ENCODE data around the gene GMPPB. TPM values are rescaled to one million over a fixed set of nuclear protein-coding genes. Genes with fewer than 3 reads are reported as not detected.

GMPPB gene
- total RNA-seq, 2 donors from 2014 or later = 22.4 to 38.7 TPM

DNA sequence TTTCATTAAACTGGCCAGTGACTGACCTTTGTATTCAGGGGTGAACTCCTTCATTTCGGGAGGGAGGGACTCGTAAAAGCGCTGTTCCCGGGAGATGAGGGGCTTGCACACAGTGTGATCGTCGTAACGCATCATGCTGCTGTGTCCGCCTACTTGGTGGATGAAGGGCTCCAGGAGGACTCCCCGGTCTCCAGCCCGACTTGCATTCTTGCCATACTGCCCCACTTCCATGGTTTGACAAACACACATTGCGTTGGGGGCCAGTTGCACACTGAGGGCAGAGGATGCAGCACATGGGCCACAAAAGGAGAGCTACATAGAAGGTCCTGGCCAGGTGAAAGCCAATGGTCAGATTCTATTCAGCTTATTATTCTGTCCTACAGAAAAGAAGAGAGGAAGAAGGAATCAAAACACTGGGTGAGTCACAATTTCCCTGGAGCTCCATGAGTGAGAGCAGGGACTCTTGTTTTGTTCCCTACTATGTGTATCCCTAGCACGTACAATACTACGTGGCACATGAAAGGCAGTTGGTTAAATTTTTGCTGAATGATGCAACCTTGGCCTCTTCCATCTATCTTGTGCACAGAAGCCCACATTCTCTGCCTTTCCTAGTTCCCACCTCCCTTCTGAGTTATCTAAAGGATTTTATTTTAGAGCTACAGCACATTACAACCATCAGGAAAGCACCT lies 24.2 kb upstream of the GMPPB start:
- H3K4me3 Mint-ChIP-seq = no peak overlapping the region
- no peak for ATAC-seq (replicated peaks)
- no peaks in the 10 kb centered on the region for H3K9me3 Mint-ChIP-seq
- no peaks in the 10 kb centered on the region for H3K27me3 Mint-ChIP-seq
- H3K27ac Mint-ChIP-seq = no peak overlapping the region
- H3K4me1 Mint-ChIP-seq = no peaks in the 10 kb centered on the region
- H3K36me3 Mint-ChIP-seq (ENCODE audit: low read depth) = peaks cover 63% of the 10 kb centered on the region

DNA sequence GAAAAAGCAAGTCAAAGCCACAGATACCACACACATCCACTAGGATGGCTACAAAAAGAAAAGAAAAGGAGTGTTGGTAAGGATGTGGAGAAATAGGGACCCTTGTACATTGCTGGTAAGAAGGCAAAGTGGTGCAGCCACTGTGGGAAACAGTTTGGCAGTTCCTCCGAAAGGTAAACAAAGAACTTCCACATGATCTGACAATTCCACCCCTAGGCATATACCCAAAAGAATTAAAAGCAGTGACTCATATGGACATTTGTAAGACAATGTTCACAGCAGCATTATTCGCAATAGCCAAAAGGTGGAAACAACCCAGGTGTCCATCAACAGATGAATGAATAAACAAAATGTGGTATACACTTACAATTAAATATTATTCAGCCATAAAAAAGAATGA lies 22.2 kb upstream of the GMPPB start:
- Mint-ChIP-seq H3K4me1 (no peaks in the 10 kb centered on the region), H3K27ac (no peak overlapping the region), H3K9me3 (no peaks in the 10 kb centered on the region), H3K27me3 (no peaks in the 10 kb centered on the region), H3K36me3 (ENCODE audit: low read depth) (peaks cover 61% of the 10 kb centered on the region), H3K4me3 (no peak overlapping the region)
- no peak for ATAC-seq (replicated peaks)

DNA sequence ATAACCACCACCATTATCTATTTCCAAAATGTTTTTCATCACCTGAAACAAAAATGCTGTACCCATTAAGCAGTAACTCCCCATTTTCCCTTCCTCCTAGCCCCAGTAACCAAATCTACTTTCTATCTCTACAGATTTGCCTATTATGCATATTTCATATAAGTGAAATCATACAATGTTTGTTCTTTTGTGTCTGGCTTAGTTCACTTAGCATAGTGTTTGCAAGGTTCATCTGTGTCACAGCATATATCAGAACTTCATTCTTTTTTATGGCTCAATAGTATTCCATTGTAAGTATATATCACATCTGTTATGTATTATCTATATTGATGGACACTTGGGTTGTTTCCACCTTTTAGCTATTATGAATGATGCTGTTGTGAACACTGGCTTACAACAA lies 16.7 kb upstream of the GMPPB start:
- Mint-ChIP-seq H3K36me3 (ENCODE audit: low read depth) (peaks cover 63% of the 10 kb centered on the region), H3K27me3 (no peaks in the 10 kb centered on the region), H3K4me1 (peaks cover 9% of the 10 kb centered on the region), H3K4me3 (no peak overlapping the region), H3K9me3 (no peaks in the 10 kb centered on the region), H3K27ac (peak overlapping the region; percentile 52)
- no peak for ATAC-seq (replicated peaks)

DNA sequence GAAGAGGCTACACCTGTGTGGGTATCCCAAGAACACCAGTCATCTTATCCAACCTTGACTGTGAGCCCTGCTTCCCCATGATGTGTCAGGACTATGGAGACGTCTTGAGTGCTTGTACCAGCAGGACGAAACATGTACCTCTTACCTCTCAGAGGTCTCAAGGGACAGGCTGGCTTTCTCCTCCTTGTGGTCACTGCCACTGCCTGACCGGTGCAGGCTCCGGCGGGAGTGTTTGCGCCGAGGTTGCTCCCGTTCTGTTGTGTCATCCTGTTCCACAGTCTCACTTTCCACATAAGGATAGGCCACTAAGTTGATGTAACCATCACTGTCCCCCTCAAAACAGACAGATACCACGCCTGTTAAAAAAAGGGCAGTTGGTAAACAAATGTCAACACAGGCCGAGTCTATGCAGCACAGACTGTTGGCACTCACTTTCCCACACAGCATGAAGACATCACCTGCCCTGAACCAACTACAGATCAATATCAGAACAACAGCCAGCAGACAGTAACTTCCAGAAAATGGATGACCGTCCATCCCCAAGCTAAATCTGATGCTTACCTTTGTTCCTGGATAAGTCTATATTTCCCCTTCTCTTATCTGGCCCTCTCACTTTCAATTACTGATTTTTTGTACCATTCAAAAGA lies 14.4 kb upstream of the GMPPB start:
- Mint-ChIP-seq H3K36me3 (ENCODE audit: low read depth) (peaks cover 65% of the 10 kb centered on the region), H3K9me3 (no peaks in the 10 kb centered on the region), H3K4me1 (peaks cover 9% of the 10 kb centered on the region), H3K4me3 (no peak overlapping the region), H3K27me3 (no peaks in the 10 kb centered on the region), H3K27ac (peak overlapping the region; percentile 63)
- no peak for ATAC-seq (replicated peaks)

DNA sequence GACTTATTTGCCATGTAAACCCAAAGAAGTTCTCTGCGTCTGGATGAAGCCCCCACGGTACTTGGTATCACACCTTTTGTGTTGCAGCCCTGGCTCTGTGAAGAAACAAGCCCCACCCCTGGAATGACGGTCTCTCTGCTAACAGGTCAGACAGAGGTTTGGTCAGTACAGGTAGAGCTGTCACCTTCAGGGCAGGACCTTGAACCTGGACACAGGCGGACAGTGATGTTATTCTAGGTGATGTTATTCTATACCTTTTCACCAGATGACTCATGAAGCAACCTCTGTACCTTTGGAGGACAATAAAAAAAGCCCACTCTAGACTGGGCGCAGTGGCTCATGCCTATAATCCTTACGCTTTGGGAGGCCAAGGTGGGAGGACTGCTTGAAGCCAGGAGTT lies 11.0 kb upstream of the GMPPB start:
- no peak for ATAC-seq (replicated peaks)
- Mint-ChIP-seq H3K27me3 (no peaks in the 10 kb centered on the region), H3K27ac (no peak overlapping the region), H3K36me3 (ENCODE audit: low read depth) (peaks cover 87% of the 10 kb centered on the region), H3K9me3 (no peaks in the 10 kb centered on the region), H3K4me3 (no peak overlapping the region), H3K4me1 (peaks cover 5% of the 10 kb centered on the region)

DNA sequence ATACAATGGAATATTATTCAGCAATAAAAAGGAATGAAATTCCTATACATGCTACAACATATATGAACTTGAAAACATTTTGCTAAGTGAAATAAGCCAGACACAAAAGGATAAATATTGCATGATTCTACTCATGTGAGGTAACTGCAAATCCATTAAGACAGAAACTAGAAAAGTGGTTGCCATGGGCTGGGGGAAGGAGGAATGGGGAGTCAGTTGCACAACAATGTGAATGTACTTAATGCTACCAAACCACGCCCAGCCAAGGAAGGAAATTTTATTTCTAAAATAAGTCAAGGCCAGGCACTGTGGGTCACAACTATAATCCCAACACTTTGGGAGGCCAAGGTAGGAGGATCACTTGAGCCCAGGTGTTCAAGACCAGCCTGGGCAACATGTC lies 9.8 kb upstream of the GMPPB start:
- Mint-ChIP-seq H3K4me3 (no peak overlapping the region), H3K27me3 (no peaks in the 10 kb centered on the region), H3K27ac (no peak overlapping the region), H3K9me3 (no peaks in the 10 kb centered on the region), H3K4me1 (peaks cover 5% of the 10 kb centered on the region), H3K36me3 (ENCODE audit: low read depth) (peaks cover 85% of the 10 kb centered on the region)
- ATAC-seq (replicated peaks) = no peak

DNA sequence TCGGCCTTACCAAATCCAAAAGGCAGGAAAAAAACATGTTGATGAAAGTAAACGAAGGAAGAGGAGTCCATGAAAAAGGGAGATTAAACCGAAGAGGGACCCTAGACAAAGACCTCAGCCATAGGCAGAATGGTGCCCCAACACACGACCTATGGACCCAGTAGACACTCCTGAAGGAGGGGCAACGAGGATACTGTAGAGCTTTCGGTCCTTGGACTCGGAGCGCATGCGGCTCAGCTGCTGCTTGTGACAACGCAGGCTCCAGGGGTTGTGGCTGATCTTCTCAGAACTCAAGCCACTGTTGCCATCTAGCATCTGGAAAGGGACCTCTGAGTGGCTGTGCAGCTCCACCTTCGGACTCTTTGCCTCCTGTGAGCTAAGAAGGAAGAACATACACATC lies 8.8 kb upstream of the GMPPB start:
- Mint-ChIP-seq H3K36me3 (ENCODE audit: low read depth) (peaks cover 85% of the 10 kb centered on the region), H3K27me3 (no peaks in the 10 kb centered on the region), H3K9me3 (no peaks in the 10 kb centered on the region), H3K27ac (no peak overlapping the region), H3K4me1 (peaks cover 5% of the 10 kb centered on the region), H3K4me3 (no peak overlapping the region)
- ATAC-seq (replicated peaks) = no peak

DNA sequence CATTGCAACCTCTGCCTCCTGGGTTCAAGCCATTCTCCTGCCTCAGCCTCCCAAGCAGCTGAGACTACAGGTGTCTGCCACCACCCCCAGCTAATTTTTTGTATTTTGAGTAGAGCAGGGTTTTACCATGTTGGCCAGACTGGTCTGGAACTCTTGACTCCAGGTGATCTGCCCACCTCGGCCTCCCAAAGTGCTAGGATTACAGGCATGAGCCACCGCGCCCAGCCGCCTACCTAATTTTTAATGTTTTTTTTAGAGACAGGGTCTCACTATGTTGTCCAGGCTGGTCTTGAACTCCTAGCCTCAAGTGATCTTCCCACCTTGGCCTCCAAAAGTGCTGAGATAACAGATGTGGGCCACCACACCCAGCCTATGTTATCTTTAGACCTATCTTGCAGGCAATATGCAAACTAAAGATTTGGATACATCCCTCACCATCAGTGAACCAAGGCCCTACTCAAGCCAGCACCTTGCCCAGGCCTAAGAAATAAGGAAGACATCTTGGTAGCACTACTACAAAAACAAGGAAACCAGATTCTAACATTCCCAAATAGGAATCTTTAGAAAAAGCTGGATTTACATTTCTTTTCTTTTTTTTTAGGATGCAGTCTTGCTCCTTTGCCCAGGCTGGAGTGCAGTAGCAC lies 6.3 kb upstream of the GMPPB start:
- no peak overlapping the region for H3K27ac Mint-ChIP-seq
- no peaks in the 10 kb centered on the region for H3K4me1 Mint-ChIP-seq
- no peak overlapping the region for H3K4me3 Mint-ChIP-seq
- peaks cover 75% of the 10 kb centered on the region for H3K36me3 Mint-ChIP-seq (ENCODE audit: low read depth)
- H3K27me3 Mint-ChIP-seq = no peaks in the 10 kb centered on the region
- H3K9me3 Mint-ChIP-seq = no peaks in the 10 kb centered on the region
- no peak for ATAC-seq (replicated peaks)

DNA sequence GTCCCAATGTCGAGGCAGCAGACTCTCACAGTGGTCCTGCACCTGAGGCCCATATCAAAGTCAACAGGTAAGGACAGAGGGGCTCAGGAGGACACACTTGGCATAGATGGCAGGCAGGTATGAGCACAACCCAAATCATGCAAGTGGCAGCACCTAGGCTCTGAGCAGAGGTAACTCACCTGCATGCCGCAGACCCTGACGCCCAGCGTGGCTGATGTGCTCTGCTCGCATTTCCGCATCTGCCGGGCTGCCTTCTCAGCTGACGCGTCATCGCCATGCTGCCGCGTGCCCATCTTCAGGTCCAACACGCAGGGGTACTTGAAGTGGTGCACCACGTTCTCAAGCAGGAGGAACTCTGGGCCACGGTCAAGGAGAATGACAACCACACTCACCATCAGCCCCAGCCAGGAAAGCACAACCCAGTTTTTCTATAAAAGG lies 4.2 kb upstream of the GMPPB start:
- no peak for ATAC-seq (replicated peaks)
- Mint-ChIP-seq H3K4me1 (no peaks in the 10 kb centered on the region), H3K36me3 (ENCODE audit: low read depth) (peaks cover 69% of the 10 kb centered on the region), H3K9me3 (no peaks in the 10 kb centered on the region), H3K4me3 (no peak overlapping the region), H3K27me3 (no peaks in the 10 kb centered on the region), H3K27ac (no peak overlapping the region)

DNA sequence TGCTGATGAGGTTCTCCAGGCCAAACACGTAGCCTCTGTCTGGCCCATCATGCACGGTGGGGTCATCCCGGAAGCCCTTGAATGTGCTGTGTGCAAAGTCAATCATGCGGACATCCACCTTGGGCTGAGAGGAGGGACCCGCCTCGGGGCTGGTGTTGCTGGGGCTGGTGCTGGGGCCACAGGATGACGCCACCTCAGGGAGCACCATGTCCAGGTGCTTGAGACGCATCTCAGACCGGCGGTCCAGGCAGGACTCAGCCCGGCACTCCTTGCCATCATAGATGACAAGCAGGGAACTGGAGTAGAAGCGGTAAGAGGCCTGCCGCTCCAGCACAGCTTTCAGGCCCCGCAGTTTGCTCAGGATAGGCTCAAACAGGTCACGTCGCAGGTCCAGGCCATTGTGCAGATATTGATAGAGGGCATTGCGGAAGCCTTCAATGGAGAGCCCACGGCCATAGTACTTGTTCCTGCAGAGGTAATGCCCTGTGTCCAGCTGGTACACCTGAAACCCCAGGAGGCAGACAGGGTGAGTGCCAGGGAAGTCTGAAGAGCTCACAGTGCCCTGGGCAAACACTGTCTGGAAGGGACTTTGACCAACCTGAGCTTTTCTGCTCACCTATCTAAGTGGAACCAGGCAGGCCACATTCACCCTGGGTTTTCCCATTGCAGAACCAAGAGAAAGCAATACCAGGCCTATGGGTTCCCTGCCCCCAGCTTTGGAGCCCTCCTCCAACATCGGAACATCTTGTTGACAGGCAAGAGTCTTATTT lies 3.6 kb upstream of the GMPPB start:
- Mint-ChIP-seq H3K36me3 (ENCODE audit: low read depth) (peaks cover 69% of the 10 kb centered on the region), H3K27me3 (no peaks in the 10 kb centered on the region), H3K4me3 (no peak overlapping the region), H3K27ac (no peak overlapping the region), H3K4me1 (no peaks in the 10 kb centered on the region), H3K9me3 (no peaks in the 10 kb centered on the region)
- ATAC-seq (replicated peaks) = no peak

DNA sequence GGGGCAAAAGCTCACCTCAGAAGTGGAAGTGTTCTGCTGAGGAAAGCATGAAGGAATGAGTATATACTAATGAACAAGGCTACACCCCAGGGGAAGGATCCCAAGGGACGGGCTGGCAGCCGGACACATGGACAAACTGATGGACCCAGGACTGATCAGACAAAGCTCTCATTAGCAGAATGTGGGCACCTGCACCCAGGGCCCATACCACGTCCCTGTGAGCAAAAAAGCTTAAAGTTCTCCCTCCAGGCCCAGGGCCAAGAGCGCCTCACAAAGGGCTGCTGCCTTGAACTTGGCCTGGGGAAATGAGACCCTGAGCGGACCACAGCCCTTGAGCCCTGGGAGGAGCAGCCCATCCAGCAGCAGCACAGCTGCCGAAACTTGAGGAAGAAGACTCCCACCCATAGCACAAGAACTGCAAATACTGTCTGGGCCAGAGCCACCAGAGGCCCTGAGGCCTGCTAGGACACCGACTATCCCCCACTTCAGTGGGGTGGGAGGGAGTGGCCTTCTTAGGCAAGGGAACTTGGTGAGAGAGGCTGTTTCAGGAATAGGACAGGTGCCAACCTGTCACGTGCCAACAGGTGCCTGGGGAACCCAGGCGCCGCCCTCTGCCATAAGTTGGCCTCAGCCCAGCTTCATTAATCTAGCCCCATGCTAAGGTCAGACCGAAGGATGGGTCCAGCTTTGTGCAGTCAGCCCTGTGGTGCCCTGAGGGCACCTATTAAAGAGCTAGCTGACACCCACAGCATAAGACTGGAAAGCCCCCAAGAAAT lies 2.3 kb upstream of the GMPPB start:
- Mint-ChIP-seq H3K27me3 (no peaks in the 10 kb centered on the region), H3K4me3 (no peak overlapping the region)
- ATAC-seq (replicated peaks) = no peak

DNA sequence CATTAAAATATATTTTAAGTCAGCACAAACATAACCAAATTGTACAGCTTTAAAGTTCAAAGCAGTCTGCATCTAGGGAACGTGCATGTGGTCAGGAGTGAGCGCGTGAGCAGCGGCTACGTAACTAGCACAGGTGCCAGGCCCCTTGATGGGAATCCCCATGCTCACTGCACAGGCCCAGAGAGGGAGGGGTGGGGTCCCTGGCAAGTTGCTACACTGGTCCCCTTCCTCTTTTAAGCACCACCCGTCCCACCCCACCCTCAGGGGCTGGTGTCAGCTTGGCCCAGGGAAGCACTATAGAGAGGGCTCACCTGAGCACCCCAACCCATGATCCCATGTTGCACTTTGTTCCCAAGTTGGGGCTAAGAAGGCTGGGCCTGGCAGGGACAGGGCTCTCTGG lies 835 bp upstream of the GMPPB start:
- H3K27me3 Mint-ChIP-seq = no peaks in the 10 kb centered on the region
- ATAC-seq (replicated peaks) = no peak
- H3K4me1 Mint-ChIP-seq = no peaks in the 10 kb centered on the region
- peak overlapping the region; percentile 95 for H3K4me3 Mint-ChIP-seq
- no peaks in the 10 kb centered on the region for H3K9me3 Mint-ChIP-seq
- peaks cover 61% of the 10 kb centered on the region for H3K36me3 Mint-ChIP-seq (ENCODE audit: low read depth)
- H3K27ac Mint-ChIP-seq = peak overlapping the region; percentile 96

More for the DNA sequence above, 2.3 kb upstream of the GMPPB start:
- Mint-ChIP-seq H3K9me3 (no peaks in the 10 kb centered on the region), H3K27ac (no peak overlapping the region), H3K36me3 (ENCODE audit: low read depth) (peaks cover 65% of the 10 kb centered on the region), H3K4me1 (no peaks in the 10 kb centered on the region)

DNA sequence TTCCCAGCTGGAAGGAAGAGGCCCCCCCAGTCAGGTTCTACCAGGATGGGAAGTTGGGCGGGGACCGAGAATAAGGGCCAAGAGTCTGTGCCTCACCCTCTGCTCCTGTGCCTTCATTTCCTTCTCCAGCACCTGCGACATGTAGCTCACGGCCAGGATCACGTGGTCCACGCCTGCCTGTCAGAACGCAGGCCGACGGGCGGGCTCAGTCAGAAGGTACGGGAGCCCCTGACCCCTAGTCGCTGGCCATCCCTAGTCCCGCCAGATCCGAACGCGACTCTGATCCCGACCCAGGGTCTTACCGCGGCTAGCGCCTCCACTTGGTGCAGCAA lies 489 bp downstream of the GMPPB start:
- H3K4me3 Mint-ChIP-seq = peak overlapping the region; percentile 95
- no peaks in the 10 kb centered on the region for H3K27me3 Mint-ChIP-seq
- peak overlapping the region; percentile 96 for H3K27ac Mint-ChIP-seq
- peaks cover 8% of the 10 kb centered on the region for H3K4me1 Mint-ChIP-seq
- H3K36me3 Mint-ChIP-seq (ENCODE audit: low read depth) = peaks cover 57% of the 10 kb centered on the region
- no peaks in the 10 kb centered on the region for H3K9me3 Mint-ChIP-seq
- peak; percentile 31 for ATAC-seq (replicated peaks)

DNA sequence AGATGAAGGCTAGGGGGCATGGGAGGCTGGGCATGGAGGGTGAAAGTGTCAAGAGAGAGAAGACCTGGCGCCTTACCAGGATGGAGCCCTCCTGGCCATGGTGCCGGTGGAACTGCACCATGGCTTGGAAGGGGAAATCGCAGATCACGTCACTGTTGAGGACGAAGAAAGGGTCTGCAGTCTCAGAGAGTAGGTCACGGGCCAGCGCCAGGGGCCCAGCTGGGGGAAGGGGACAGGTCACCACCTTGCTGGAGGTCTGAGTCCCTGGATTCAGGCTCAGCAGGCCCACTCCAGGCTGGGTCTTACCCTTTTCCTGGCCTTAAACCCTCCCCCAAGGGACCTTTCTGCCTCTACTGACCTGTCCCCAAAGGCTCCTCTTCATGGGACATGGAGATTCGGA lies 855 bp downstream of the GMPPB start:
- peak overlapping the region; percentile 95 for H3K4me3 Mint-ChIP-seq
- peaks cover 53% of the 10 kb centered on the region for H3K36me3 Mint-ChIP-seq (ENCODE audit: low read depth)
- no peak for ATAC-seq (replicated peaks)
- H3K27me3 Mint-ChIP-seq = no peaks in the 10 kb centered on the region
- H3K4me1 Mint-ChIP-seq = peaks cover 8% of the 10 kb centered on the region
- no peaks in the 10 kb centered on the region for H3K9me3 Mint-ChIP-seq
- H3K27ac Mint-ChIP-seq = peak overlapping the region; percentile 96

Measured in activated T-helper 17 cell treated with anti-CD3 and anti-CD28 coated beads, Interleukin-2, amount 50 U/mL, for 72 hours (primary cell).